Measurements from ENCODE around the gene CASP1.

Gene CASP1

DNA sequence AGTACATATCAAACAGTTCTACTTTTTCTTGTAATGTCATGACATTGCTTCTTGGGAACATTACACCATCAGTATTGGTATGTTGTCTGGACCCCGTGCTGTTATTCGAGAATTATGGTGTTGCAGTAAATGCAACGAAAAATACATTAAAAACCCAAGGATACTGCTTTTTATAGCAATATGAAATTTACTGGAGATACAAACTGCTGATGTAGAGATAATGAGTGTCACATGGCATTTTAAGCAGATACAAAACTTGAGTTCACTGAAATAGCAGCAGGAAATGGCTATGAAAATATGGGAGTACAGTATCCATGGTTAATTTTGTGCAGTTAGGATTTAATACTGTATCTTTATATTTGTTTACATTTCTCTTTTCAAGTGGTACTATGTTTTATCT is 17.5 kb upstream of the CASP1 start:
- Histone ChIP-seq H3K4me3 (ENCODE audit: low read length) (no peak overlapping the region), H4K20me1 (ENCODE audit: control insufficient read depth, insufficient read depth, low read depth, low read length) (no peaks in the 10 kb centered on the region), H3K4me1 (ENCODE audit: control insufficient read depth, low read length) (no peaks in the 10 kb centered on the region), H3K36me3 (ENCODE audit: control insufficient read depth, low read length) (no peaks in the 10 kb centered on the region), H3K27me3 (ENCODE audit: control insufficient read depth, low read length) (no peaks in the 10 kb centered on the region), H3K9me3 (ENCODE audit: control insufficient read depth, insufficient read depth, low read length) (no peaks in the 10 kb centered on the region), H3K27ac (ENCODE audit: low read depth, low read length) (no peak overlapping the region), H3K9me2 (replicated peaks; ENCODE audit: control insufficient read depth, low read length) (no peaks in the 10 kb centered on the region), H3K79me2 (ENCODE audit: control insufficient read depth, low read length) (no peaks in the 10 kb centered on the region), H3K4me2 (ENCODE audit: low read length) (no peak overlapping the region), H3F3A (ENCODE audit: control insufficient read depth, insufficient read depth) (no peaks in the 10 kb centered on the region)
- TF ChIP-seq CTCF (IDR thresholded peaks at IDR 0.05; ENCODE audit: low read depth, low read length, poor library complexity, severe bottlenecking) (no peak), EZH2phosphoT487 (IDR thresholded peaks at IDR 0.05; ENCODE audit: borderline replicate concordance, low read length) (no peak)

DNA sequence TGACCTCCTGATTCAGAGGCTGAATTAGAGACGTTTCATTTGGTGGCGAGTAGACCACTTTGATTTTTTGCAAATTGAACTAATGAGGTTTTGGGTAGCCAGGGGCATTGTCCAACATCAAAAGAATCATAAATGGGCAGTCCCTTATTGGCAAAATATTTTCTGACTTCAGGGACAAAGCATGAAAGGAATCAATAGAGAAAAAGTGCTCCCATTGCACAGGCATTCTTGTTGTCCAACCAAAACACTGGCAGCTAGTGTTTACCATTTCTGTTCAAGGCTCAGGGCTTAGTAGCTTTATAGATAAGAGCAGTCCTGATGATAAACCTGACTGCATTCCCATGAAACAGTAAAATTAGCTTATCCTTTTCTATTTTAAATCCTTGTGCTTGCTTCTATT is 16.6 kb upstream of the CASP1 start:
- Histone ChIP-seq H3K9me2 (replicated peaks; ENCODE audit: control insufficient read depth, low read length) (no peaks in the 10 kb centered on the region), H3F3A (ENCODE audit: control insufficient read depth, insufficient read depth) (no peaks in the 10 kb centered on the region), H4K20me1 (ENCODE audit: control insufficient read depth, insufficient read depth, low read depth, low read length) (no peaks in the 10 kb centered on the region), H3K4me1 (ENCODE audit: control insufficient read depth, low read length) (no peaks in the 10 kb centered on the region), H3K27me3 (ENCODE audit: control insufficient read depth, low read length) (no peaks in the 10 kb centered on the region), H3K27ac (ENCODE audit: low read depth, low read length) (no peak overlapping the region), H3K79me2 (ENCODE audit: control insufficient read depth, low read length) (no peaks in the 10 kb centered on the region), H3K4me3 (ENCODE audit: low read length) (no peak overlapping the region), H3K4me2 (ENCODE audit: low read length) (no peak overlapping the region), H3K36me3 (ENCODE audit: control insufficient read depth, low read length) (no peaks in the 10 kb centered on the region), H3K9me3 (ENCODE audit: control insufficient read depth, insufficient read depth, low read length) (no peaks in the 10 kb centered on the region)
- TF ChIP-seq EZH2phosphoT487 (IDR thresholded peaks at IDR 0.05; ENCODE audit: borderline replicate concordance, low read length) (no peak), CTCF (IDR thresholded peaks at IDR 0.05; ENCODE audit: low read depth, low read length, poor library complexity, severe bottlenecking) (no peak)

DNA sequence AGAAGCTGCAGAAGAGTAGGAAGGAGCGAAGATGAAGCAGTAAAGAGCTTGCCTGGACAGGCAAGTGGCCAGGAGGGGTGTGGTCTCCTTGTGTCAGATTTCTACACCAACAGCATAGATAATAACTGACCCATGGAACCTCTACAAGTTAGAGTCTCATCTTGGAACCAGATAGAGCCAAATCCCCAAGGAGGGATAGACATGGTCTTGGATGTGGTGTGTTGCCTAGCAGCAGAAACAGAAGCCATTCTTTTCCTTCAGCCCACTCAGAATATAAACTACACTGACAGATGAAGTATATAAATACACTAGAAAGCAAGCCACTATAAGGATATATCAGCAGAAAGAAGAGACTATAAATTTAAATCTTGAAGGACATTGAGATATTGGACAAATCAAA is 14.5 kb upstream of the CASP1 start:
- TF ChIP-seq EZH2phosphoT487 (IDR thresholded peaks at IDR 0.05; ENCODE audit: borderline replicate concordance, low read length) (no peak), CTCF (IDR thresholded peaks at IDR 0.05; ENCODE audit: low read depth, low read length, poor library complexity, severe bottlenecking) (no peak)
- no peaks in the 10 kb centered on the region for H4K20me1 ChIP-seq (ENCODE audit: control insufficient read depth, insufficient read depth, low read depth, low read length)
- H3K9me2 ChIP-seq (replicated peaks; ENCODE audit: control insufficient read depth, low read length): no peaks in the 10 kb centered on the region
- no peaks in the 10 kb centered on the region for H3K36me3 ChIP-seq (ENCODE audit: control insufficient read depth, low read length)
- H3K27me3 ChIP-seq (ENCODE audit: control insufficient read depth, low read length): no peaks in the 10 kb centered on the region
- no peak overlapping the region for H3K4me2 ChIP-seq (ENCODE audit: low read length)
- no peaks in the 10 kb centered on the region for H3K4me1 ChIP-seq (ENCODE audit: control insufficient read depth, low read length)
- H3K4me3 ChIP-seq (ENCODE audit: low read length): no peak overlapping the region
- H3F3A ChIP-seq (ENCODE audit: control insufficient read depth, insufficient read depth): no peaks in the 10 kb centered on the region
- H3K79me2 ChIP-seq (ENCODE audit: control insufficient read depth, low read length): no peaks in the 10 kb centered on the region
- H3K27ac ChIP-seq (ENCODE audit: low read depth, low read length): no peak overlapping the region
- no peaks in the 10 kb centered on the region for H3K9me3 ChIP-seq (ENCODE audit: control insufficient read depth, insufficient read depth, low read length)

Measured in DOHH2 (cell line).